OCI-LY7 (cell line): Measurements from ENCODE around the gene PRIM2.

Experiments
- EZH2phosphoT487 ChIP-seq: fragments of 200-600 bp; sonication (generic); IDR thresholded peaks from 2 replicates; pipeline ENCODE4 v1.6.1; 2018; ENCODE audit warnings: low read depth, borderline replicate concordance, mild to moderate bottlenecking, mixed run types, antibody characterized with exemption, low read length, moderate library complexity, mixed read lengths
- TF ChIP-seq, protein P1 (sequence below): fragments of 200-600 bp; sonication (generic); conservative IDR thresholded peaks from 2 replicates; pipeline ENCODE4 v1.5.1; 2014; ENCODE audit warnings: mild to moderate bottlenecking, antibody characterized with exemption, low read length, moderate library complexity, mixed read lengths

DNA sequence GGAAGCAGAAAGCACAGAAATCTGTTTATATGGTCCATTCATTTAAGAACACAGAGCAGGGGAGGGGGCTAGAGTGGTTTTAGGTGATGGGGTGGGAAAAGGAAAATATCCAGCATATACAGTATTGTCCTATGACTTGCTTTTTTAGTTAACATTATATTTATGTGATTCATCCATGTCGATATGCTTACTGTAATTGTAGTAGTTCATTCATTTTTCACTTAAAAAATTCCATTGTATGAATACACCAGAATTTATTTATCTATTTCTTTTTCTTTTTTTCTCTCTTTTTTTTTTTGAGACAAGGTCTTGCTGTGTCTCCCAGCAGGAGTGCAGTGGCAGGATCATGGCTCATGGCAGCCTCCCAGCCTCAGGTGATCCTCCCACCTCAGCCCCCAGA is 9.6 kb upstream of the PRIM2 start:
- TF ChIP-seq, protein P1, sequence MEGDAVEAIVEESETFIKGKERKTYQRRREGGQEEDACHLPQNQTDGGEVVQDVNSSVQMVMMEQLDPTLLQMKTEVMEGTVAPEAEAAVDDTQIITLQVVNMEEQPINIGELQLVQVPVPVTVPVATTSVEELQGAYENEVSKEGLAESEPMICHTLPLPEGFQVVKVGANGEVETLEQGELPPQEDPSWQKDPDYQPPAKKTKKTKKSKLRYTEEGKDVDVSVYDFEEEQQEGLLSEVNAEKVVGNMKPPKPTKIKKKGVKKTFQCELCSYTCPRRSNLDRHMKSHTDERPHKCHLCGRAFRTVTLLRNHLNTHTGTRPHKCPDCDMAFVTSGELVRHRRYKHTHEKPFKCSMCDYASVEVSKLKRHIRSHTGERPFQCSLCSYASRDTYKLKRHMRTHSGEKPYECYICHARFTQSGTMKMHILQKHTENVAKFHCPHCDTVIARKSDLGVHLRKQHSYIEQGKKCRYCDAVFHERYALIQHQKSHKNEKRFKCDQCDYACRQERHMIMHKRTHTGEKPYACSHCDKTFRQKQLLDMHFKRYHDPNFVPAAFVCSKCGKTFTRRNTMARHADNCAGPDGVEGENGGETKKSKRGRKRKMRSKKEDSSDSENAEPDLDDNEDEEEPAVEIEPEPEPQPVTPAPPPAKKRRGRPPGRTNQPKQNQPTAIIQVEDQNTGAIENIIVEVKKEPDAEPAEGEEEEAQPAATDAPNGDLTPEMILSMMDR, result no peak
- TF ChIP-seq EZH2phosphoT487, result no peak
